Upper lobe of left lung (tissue), 6 donors: Measurements from ENCODE around the gene TYMP. TPM values are rescaled to one million over a fixed set of nuclear protein-coding genes. Genes with fewer than 3 reads are reported as not detected.

Experiments
- ATAC-seq, 2 donors: fragments of 200-7000 bp; cut with Tn5 transposase; one replicate each; pipeline ENCODE4 v1.9.1; 2022; ENCODE audit warnings: mild to moderate bottlenecking in 2 of 2, moderate library complexity in 2 of 2; ENCODE audit not compliant: low FRiP score in 2 of 2
- DNase-seq, 2 donors: peaks; one replicate each; pipeline ENCODE4 v3.0.0-alpha.2; 2019 to 2020
- H3K27ac ChIP-seq, 4 donors: fragments of 200-600 bp; sonication (generic); one replicate each; pipeline ENCODE4 v1.5.1; 2016 to 2019
- H3K27me3 ChIP-seq, 4 donors: fragments of 200-600 bp; sonication (generic); one replicate each; pipeline ENCODE4 v1.5.1; 2017 to 2019
- H3K36me3 ChIP-seq, 4 donors: fragments of 200-600 bp; sonication (generic); one replicate each; pipeline ENCODE4 v1.5.1; 2016 to 2019
- H3K4me1 ChIP-seq, 4 donors: fragments of 200-600 bp; sonication (generic); one replicate each; pipeline ENCODE4 v1.5.1; 2018 to 2019
- H3K4me3 ChIP-seq, 4 donors: fragments of 200-600 bp; sonication (generic); one replicate each; pipeline ENCODE4 v1.5.1; 2017 to 2019; ENCODE audit warnings: mild to moderate bottlenecking in 2 of 4, moderate library complexity in 1 of 4
- H3K9me3 ChIP-seq, 4 donors: fragments of 200-600 bp; sonication (generic); one replicate each; pipeline ENCODE4 v1.5.1; 2018 to 2019
- CTCF ChIP-seq, 6 experiments: fragments of 450-650 bp in 4 of 6; fragments of 200-600 bp in 2 of 6; sonication (generic) in 2 of 6; IDR thresholded peaks; one replicate each; pipeline ENCODE4 v1.5.1; 2016 to 2019; ENCODE audit warnings: antibody characterized with exemption in 6 of 6
- EP300 ChIP-seq, 4 donors: sonication (generic); formaldehyde crosslinking; IDR thresholded peaks; one replicate each; pipeline ENCODE4 v1.5.1; 2017; ENCODE audit warnings: antibody characterized with exemption in 4 of 4, control low read depth in 2 of 4
- POLR2A ChIP-seq, 4 donors: fragments of 450-650 bp; IDR thresholded peaks; one replicate each; pipeline ENCODE4 v1.5.1; 2016 to 2017; ENCODE audit warnings: antibody characterized with exemption in 4 of 4, mild to moderate bottlenecking in 2 of 4
- POLR2AphosphoS5 ChIP-seq, 2 donors: sonication (generic); formaldehyde crosslinking; IDR thresholded peaks; one replicate each; pipeline ENCODE4 v1.5.1; 2017; ENCODE audit warnings: antibody characterized with exemption in 2 of 2
- WGBS, 2 donors: methylation state at CpG; one replicate each; pipeline ENCODE4 v1.1.5; 2017 to 2018; 5-methylcytosine and 5-hydroxymethylcytosine counted together
- total RNA-seq, 6 donors: library from RNA; depleted of rRNA in 4 of 6; stranded (reverse); fragments of >200 nt in 4 of 6; gene quantifications; one replicate each; pipeline versions ENCODE4 v1.1.0 to v1.2.1, GENCODE V29; 2016 to 2021
- donor health status: DM: no; HTN: no; CAD: no; lungs with moderate emphysema.
- donor health status: DM: no; HTN: yes; CAD: no; lungs with severe emphysema.

TYMP gene
- total RNA-seq, 6 donors from 2014 or later, result 162 to 346 (median 248) TPM

GRCh38 chr22:50508897-50509296 lies 20.9 kb downstream of the TYMP start:
- H3K9me3 ChIP-seq, result no peaks in the 10 kb centered on the region
- no peak for ATAC-seq
- no peaks in the 10 kb centered on the region for H3K27me3 ChIP-seq
- H3K27ac ChIP-seq, result peak overlapping the region; percentile 92 to 97 (median 95)
- peak overlapping the region in 3 of 4 donors; percentile 72 to 99 (median 75) for H3K4me3 ChIP-seq
- peaks cover 9 to 24% (median 22%) of the 10 kb centered on the region in 4 donors for H3K36me3 ChIP-seq
- peaks cover 23 to 49% (median 27%) of the 10 kb centered on the region in 4 donors for H3K4me1 ChIP-seq
- WGBS, 2 donors, result 12 to 25% methylated on average over 3 of the region's 3 CpGs
- no peak for TF ChIP-seq EP300 (IDR thresholded peaks at IDR 0.05)
- no peak for TF ChIP-seq CTCF (IDR thresholded peaks at IDR 0.05)
- no peak for TF ChIP-seq POLR2AphosphoS5 (IDR thresholded peaks at IDR 0.05)
- no peak for TF ChIP-seq POLR2A (IDR thresholded peaks at IDR 0.05)
- DNase-seq, result no peak

- 1% methylated on average over 14 to 30 of the region's 76 CpGs for WGBS, 2 donors
- Histone ChIP-seq H3K27me3 (no peaks in the 10 kb centered on the region), H3K9me3 (no peaks in the 10 kb centered on the region), H3K4me1 (peaks cover 23 to 47% (median 26%) of the 10 kb centered on the region in 4 donors), H3K27ac (peak within 1 kb of the TSS; percentile 92 to 97 (median 95)), H3K36me3 (peaks cover 10 to 30% (median 27%) of the 10 kb centered on the region in 4 donors), H3K4me3 (peak within 1 kb of the TSS; percentile 81 to 99 (median 98))
- DNase-seq, result peak; percentile 94 to 99
- peak; percentile 89 to 92 for ATAC-seq
- TF ChIP-seq POLR2A (IDR thresholded peaks at IDR 0.05) (peak in 2 of 4 donors; percentile 67 to 83), EP300 (IDR thresholded peaks at IDR 0.05) (peak in 1 of 4 donors; percentile 84), POLR2AphosphoS5 (IDR thresholded peaks at IDR 0.05) (peak; percentile 96), CTCF (IDR thresholded peaks at IDR 0.05) (peak in 2 of 6 experiments; percentile 20 to 49)
Observed at GRCh38 chr22:50507991-50508884, 21.6 kb downstream of the TYMP start, which contains the start of gene NCAPH2. TSS of gene NCAPH2 (plus strand) at chr22:50508224. CDS start at chr22:50508338, 114 bp downstream.

GRCh38 chr22:50507421-50507990 lies 22.3 kb downstream of the TYMP start, which contains the start of gene LMF2:
TSS of gene LMF2 (minus strand) at chr22:50507702. CDS start at chr22:50507675, 27 bp downstream.
- peaks cover 23 to 40% (median 25%) of the 10 kb centered on the region in 4 donors for H3K4me1 ChIP-seq
- H3K36me3 ChIP-seq, result peaks cover 15 to 37% (median 34%) of the 10 kb centered on the region in 4 donors
- ATAC-seq, result peak; percentile 83 to 93
- 1 to 4% methylated on average over 8 to 19 of the region's 62 CpGs for WGBS, 2 donors
- H3K27me3 ChIP-seq, result no peaks in the 10 kb centered on the region
- peak within 1 kb of the TSS; percentile 81 to 99 (median 98) for H3K4me3 ChIP-seq
- peak within 1 kb of the TSS; percentile 92 to 97 (median 95) for H3K27ac ChIP-seq
- DNase-seq, result peak; percentile 91 to 99
- TF ChIP-seq EP300 (IDR thresholded peaks at IDR 0.05) (no peak), POLR2A (IDR thresholded peaks at IDR 0.05) (peak in 1 of 4 donors; percentile 59), POLR2AphosphoS5 (IDR thresholded peaks at IDR 0.05) (peak; percentile 35 to 68), CTCF (IDR thresholded peaks at IDR 0.05) (peak in 2 of 6 experiments; percentile 13 to 25)
- no peaks in the 10 kb centered on the region for H3K9me3 ChIP-seq

- DNase-seq, result peak in 1 of 2 donors; percentile 87
- 41 to 79% methylated on average over 3 to 21 of the region's 21 CpGs for WGBS, 2 donors
- peaks cover 23 to 39% (median 24%) of the 10 kb centered on the region in 4 donors for H3K4me1 ChIP-seq
- H3K9me3 ChIP-seq, result no peaks in the 10 kb centered on the region
- H3K27me3 ChIP-seq, result no peaks in the 10 kb centered on the region
- H3K36me3 ChIP-seq, result peaks cover 15 to 40% (median 36%) of the 10 kb centered on the region in 4 donors
- peak overlapping the region; percentile 87 to 94 (median 90) for H3K27ac ChIP-seq
- peak in 1 of 2 donors; percentile 2 for ATAC-seq
- H3K4me3 ChIP-seq, result peak overlapping the region; percentile 81 to 99 (median 98)
- TF ChIP-seq POLR2A (IDR thresholded peaks at IDR 0.05) (no peak), CTCF (IDR thresholded peaks at IDR 0.05) (no peak), EP300 (IDR thresholded peaks at IDR 0.05) (no peak), POLR2AphosphoS5 (IDR thresholded peaks at IDR 0.05) (no peak)
Observed at GRCh38 chr22:50506611-50507420, 23.0 kb downstream of the TYMP start.
